Airway epithelial cell (primary cell): ENCODE results near the gene CEP162. TPM values are rescaled to one million over a fixed set of nuclear protein-coding genes. Genes with fewer than 3 reads are reported as not detected.

Experiments
- total RNA-seq: library from RNA; depleted of rRNA; stranded (reverse); fragments of >200 nt; gene quantifications from 2 replicates; pipeline ENCODE4 v1.2.3, GENCODE V29; 2015

Gene CEP162
- 2.9 and 3.0 TPM in 2 replicates for total RNA-seq

GRCh38 chr6:84227434-84228197 lies at the start of gene CEP162:
Gene CEP162 (minus strand): TSS chr6:84227643. CDS start chr6:84226393, 1,250 bp downstream.

Other genes starting within 250 kb of the CEP162 start
- gene MRAP2, start 193.9 kb downstream of the CEP162 start, total RNA-seq: 0.46 and 0.49 TPM in 2 replicates